A673 (cell line): Measurements from ENCODE around the gene NOS3. TPM values are rescaled to one million over a fixed set of nuclear protein-coding genes. Genes with fewer than 3 reads are reported as not detected.

Experiments used
- BruUV-seq: library from RNA; stranded (reverse); fragments of 400-500 nt; replicated peaks from 2 replicates; lab custom pipeline; 2021; lab: Mats Ljungman, UMichigan
- CTCF ChIA-PET: fragments of 300-600 bp; sonication (Branson Sonifier 250); formaldehyde crosslinking; loops from one replicate; lab custom pipeline; 2022; ENCODE audit warnings: antibody characterized with exemption; lab: Charles Lee
- POLR2A ChIA-PET: fragments of 300-600 bp; sonication (Branson Sonifier 250); formaldehyde crosslinking; loops from one replicate; lab custom pipeline; 2022; ENCODE audit warnings: antibody characterized with exemption; ENCODE audit not compliant: low non-redundant PET; lab: Charles Lee
- DNase-seq: peaks from one replicate; pipeline ENCODE4 v3.0.0-alpha.2; 2015; ENCODE audit warnings: low spot score
- H3K27ac ChIP-seq: fragments of 200-600 bp; sonication (generic); 2 replicates; pipeline ENCODE4 v1.5.1; 2016; ENCODE audit warnings: mixed run types, low read depth, mild to moderate bottlenecking, mixed read lengths, antibody characterized with exemption, low read length; ENCODE audit not compliant: poor library complexity, severe bottlenecking
- H3K27me3 ChIP-seq: fragments of 200-600 bp; sonication (generic); replicated peaks from 2 replicates; pipeline ENCODE4 v1.6.1; 2017; ENCODE audit warnings: mixed run types, low read depth, mild to moderate bottlenecking, mixed read lengths, antibody characterized with exemption, low read length; ENCODE audit not compliant: insufficient read depth, poor library complexity
- H3K36me3 ChIP-seq: fragments of 200-600 bp; sonication (generic); 2 replicates; pipeline ENCODE4 v1.6.1; 2016; ENCODE audit warnings: mixed run types, mild to moderate bottlenecking, mixed read lengths, antibody characterized with exemption, low read length; ENCODE audit not compliant: insufficient read depth, poor library complexity, severe bottlenecking
- H3K4me1 ChIP-seq: fragments of 200-600 bp; sonication (generic); 2 replicates; pipeline ENCODE4 v1.6.1; 2017; ENCODE audit warnings: mixed run types, mild to moderate bottlenecking, mixed read lengths, antibody characterized with exemption, low read length; ENCODE audit not compliant: insufficient read depth, poor library complexity, severe bottlenecking
- H3K4me3 ChIP-seq: fragments of 200-600 bp; sonication (generic); 2 replicates; pipeline ENCODE4 v1.5.1; 2016; ENCODE audit warnings: low read depth, mixed run types, mild to moderate bottlenecking, mixed read lengths, low read length; ENCODE audit not compliant: poor library complexity, severe bottlenecking
- H3K9me3 ChIP-seq: fragments of 200-600 bp; sonication (generic); 2 replicates; pipeline ENCODE4 v1.6.1; 2016; ENCODE audit warnings: mixed run types, low read depth, mild to moderate bottlenecking, mixed read lengths, antibody characterized with exemption, low read length; ENCODE audit not compliant: poor library complexity, severe bottlenecking
- EZH2 ChIP-seq: fragments of 200-600 bp; sonication (generic); IDR thresholded peaks from 2 replicates; pipeline ENCODE4 v1.6.1; 2017; ENCODE audit warnings: borderline replicate concordance, low read depth, mild to moderate bottlenecking, mixed read lengths, antibody characterized with exemption, low read length; ENCODE audit not compliant: poor library complexity, severe bottlenecking
- intact Hi-C: fragments of 100-400 bp; cut with micrococcal nuclease; formaldehyde crosslinking; loops from one replicate; pipeline ENCODE4 v1.10.0; 2022; ENCODE audit not compliant: unreplicated experiment
- total RNA-seq: library from RNA; stranded (reverse); gene quantifications from 2 replicates; pipeline ENCODE4 v1.2.3, GENCODE V29; 2021
- TF ChIP-seq, protein P1 (sequence below): fragments of 300-800, 200-600 bp; sonication (generic); conservative IDR thresholded peaks from 2 replicates; pipeline ENCODE4 v1.5.1; 2017; ENCODE audit warnings: low read depth, mild to moderate bottlenecking, antibody characterized with exemption, low read length, moderate library complexity, mixed read lengths

The NOS3 gene
- total RNA-seq, 1 experiment from 2014 or later = 0.75 TPM

DNA sequence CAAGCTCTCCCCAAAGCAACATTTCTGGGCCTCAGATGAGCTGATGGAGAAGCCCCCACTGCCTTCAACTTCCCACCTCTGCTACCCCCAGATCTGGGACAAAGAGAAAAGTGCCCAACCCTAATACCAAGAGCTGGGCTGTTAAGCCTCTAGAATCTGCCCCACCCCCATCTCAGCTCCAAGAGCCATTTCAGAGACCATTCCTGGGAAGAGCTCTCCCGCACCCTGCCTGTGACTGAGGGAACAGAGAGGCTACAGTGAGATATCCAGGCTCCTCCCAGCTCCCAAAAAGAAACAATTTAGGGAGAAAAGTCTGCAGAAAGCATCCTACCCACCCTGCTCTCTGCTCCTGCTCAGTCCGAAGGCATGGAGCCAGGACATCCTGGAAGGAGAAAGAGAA lies 10.2 kb upstream of the NOS3 start:
- H3K9me3 ChIP-seq = no peaks in the 10 kb centered on the region
- H3K4me3 ChIP-seq = no peak overlapping the region
- TF ChIP-seq, protein P1, sequence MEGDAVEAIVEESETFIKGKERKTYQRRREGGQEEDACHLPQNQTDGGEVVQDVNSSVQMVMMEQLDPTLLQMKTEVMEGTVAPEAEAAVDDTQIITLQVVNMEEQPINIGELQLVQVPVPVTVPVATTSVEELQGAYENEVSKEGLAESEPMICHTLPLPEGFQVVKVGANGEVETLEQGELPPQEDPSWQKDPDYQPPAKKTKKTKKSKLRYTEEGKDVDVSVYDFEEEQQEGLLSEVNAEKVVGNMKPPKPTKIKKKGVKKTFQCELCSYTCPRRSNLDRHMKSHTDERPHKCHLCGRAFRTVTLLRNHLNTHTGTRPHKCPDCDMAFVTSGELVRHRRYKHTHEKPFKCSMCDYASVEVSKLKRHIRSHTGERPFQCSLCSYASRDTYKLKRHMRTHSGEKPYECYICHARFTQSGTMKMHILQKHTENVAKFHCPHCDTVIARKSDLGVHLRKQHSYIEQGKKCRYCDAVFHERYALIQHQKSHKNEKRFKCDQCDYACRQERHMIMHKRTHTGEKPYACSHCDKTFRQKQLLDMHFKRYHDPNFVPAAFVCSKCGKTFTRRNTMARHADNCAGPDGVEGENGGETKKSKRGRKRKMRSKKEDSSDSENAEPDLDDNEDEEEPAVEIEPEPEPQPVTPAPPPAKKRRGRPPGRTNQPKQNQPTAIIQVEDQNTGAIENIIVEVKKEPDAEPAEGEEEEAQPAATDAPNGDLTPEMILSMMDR = no peak
- no peak for TF ChIP-seq EZH2
- H3K4me1 ChIP-seq = peaks cover 14% of the 10 kb centered on the region
- intact Hi-C loops = no loop called here
- H3K36me3 ChIP-seq = no peaks in the 10 kb centered on the region
- POLR2A ChIA-PET = no interaction called here
- peaks cover 30% of the 10 kb centered on the region for H3K27me3 ChIP-seq
- CTCF ChIA-PET = interaction anchor here (0.7 kb wide), 1 partner anchor 135 kb away, joined by 4 read pairs; no protein-coding TSS in a partner anchor
- no peak overlapping the region for H3K27ac ChIP-seq
- BruUV-seq = no TSS peak
- DNase-seq = no peak

DNA sequence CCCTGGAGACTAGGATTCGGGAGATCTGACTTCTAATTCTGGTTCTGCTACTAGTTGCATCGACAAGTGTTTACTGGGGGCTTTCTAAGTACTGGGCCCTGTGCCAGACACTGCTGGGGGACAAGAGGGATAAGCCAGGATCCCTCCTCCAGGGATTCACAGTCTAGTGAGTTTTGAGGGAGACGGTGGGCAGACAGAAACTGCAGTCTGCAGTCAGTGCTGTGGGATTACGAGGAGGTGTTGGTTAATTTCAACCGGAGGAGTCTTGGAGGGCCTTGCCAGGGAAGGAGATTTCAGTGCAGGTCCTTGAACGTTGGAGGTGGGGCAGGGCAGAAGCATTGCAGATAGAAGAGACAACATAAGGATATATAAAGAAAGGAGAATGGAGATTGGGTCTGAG lies 9.2 kb upstream of the NOS3 start:
- H3K27me3 ChIP-seq = peaks cover 30% of the 10 kb centered on the region
- intact Hi-C loops = no loop called here
- H3K4me3 ChIP-seq = no peak overlapping the region
- BruUV-seq = no TSS peak
- no peaks in the 10 kb centered on the region for H3K36me3 ChIP-seq
- no peaks in the 10 kb centered on the region for H3K9me3 ChIP-seq
- TF ChIP-seq, protein P1 = no peak
- no peak for TF ChIP-seq EZH2
- DNase-seq = no peak
- peaks cover 14% of the 10 kb centered on the region for H3K4me1 ChIP-seq
- H3K27ac ChIP-seq = no peak overlapping the region
- POLR2A ChIA-PET = no interaction called here
- CTCF ChIA-PET = no interaction called here

DNA sequence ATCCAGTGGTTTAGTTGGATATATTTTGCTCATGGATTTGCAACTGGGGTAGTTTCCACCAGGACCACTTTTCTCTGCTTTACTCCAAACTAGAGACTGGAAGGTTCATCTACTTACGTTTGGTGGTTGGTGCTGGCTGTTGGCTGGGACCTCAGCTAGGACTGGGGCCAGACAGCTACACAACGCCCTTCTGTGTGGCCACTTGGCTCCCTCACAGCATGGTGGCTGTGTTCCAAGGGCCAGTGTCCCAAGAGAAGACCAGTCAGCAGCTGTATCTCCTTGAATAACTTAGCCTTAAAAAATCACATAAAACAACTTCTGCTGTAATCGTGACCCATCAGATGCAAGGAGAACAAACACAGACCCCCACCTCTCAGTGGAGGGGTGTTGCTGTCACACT lies 8.5 kb upstream of the NOS3 start:
- H3K27me3 ChIP-seq = peaks cover 30% of the 10 kb centered on the region
- peaks cover 10% of the 10 kb centered on the region for H3K4me1 ChIP-seq
- POLR2A ChIA-PET = no interaction called here
- BruUV-seq = no TSS peak
- H3K27ac ChIP-seq = no peak overlapping the region
- H3K4me3 ChIP-seq = no peak overlapping the region
- no peak for DNase-seq
- CTCF ChIA-PET = no interaction called here
- H3K9me3 ChIP-seq = no peaks in the 10 kb centered on the region
- no peak for TF ChIP-seq EZH2
- TF ChIP-seq, protein P1 = no peak
- intact Hi-C loops = no loop called here
- H3K36me3 ChIP-seq = no peaks in the 10 kb centered on the region
